GM04504 (cell line): ENCODE measurements around the gene DUS1L.
"Not testable (repeated sequence)": the region's sequence is repeated elsewhere in the genome, so short reads cannot be mapped to it uniquely, and the experiment has no call there.

Source experiments
- DNase-seq: peaks from one replicate; pipeline ENCODE4 v3.0.0-alpha.2; 2012; ENCODE audit warnings: low read depth

Gene DUS1L

DNA sequence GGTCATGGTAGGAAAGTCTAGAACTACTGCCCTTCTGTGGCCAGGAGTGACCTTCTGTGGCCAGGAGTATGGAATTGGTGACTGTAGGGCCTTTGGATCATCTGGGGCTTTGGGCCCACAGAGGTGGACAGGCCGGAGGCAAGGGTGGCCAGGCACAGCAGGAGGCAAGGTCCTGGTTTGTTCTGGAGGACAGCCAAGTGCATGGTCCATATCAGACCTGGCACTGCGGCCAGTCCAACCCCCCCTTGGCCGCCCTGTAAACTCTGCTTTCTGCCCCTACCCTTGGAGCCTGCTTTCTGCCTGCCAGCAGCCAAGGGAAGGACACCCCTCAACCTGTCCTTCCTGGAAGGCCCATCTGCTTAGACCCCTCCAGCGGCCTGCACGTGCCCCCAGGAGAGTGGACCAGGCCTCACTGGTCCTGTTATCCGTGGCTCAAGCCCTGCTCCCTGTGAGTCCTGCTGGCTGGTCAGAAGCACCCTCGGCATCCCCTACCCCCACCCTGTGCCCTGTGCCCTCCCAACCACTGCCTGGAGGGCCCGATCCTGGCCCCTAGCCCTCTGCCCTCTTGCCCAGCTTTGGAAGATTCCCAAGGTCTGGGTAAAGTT, 25.8 kb downstream of the DUS1L start:
- no peak for DNase-seq

DNA sequence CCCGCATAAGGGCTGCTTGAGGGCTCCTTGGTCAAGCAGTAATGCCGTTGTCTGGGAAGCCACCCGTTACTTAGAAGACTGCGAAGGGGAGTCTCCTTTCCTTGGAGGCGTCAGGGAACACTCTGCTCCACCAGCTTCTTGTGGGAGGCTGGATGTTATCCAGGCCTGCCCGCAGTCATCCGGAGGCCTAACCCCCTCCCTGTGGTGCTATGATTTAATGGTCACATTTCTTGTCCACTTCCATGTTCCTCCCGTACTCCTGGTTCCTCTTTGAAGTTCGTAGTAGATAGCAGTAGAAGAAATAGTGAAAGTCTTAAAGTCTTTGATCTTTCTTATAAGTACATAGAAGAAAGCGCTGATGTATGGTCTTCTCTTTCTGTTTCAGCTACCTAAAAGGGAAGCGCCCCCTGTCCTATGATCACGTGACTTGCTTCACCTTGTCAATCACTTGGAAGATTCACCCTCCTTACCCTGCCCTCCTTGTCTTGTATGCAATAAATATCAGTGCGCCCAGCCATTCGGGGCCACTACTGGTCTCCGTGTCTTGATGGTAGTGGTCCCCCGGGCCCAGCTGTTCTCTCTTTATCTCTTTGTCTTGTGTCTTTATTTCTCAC, 26.7 kb downstream of the DUS1L start:
- DNase-seq: not testable (repeated sequence)

DNA sequence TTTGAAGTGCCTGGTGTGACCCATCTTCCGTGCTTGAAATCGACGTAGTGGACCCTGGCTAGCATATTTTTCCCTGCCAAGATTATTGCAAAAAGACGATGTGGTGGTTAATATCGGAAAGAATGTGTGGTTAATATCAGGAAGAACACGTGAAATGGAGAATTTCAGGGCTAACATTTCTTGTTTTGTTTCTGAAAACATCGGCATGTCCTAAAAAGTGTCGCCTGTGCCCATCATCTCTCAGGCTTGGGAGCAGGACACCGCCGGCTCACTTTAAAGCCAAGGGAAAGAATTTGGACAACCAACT, 27.8 kb downstream of the DUS1L start:
- no peak for DNase-seq

DNA sequence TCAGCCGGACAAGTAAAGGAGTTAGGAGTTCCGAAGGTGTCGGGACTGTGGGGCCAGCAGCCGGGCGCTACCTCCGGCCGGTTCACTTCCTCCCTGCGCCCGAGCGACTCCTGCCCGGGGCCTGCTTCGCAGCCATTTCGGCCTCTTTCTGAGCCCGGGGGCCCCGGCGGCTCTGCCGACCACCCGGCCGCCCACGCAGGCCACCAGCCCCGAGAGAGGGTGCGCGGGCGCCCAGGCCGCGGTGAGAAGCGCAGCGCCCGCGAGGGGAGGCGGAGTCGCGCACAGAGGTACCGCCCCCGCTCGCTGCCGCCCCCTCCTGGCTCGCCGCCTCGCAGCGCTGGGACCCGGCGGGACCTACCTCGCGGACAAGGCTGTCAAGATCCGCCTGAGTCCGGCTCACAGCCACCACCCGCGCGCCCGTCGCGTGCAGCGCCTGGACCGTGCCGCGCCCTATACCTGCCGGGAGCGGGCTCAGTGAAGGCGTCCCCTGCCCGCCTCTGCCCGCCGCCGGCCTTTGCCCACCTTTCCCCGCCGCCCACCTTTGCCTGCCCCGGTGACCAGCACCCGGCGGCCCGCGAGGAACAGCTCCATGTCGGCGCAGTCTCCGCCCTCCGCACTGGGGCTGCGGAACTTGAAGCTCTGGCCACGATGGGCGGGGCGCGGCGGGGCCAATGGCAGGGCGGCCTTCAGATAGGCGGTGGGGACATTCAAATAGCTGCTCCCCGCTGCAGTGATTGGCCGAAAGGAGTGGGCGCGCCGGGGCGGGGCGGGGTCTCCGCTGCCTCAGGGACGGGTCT, 28.3 kb downstream of the DUS1L start, which contains the start of gene DCXR:
DCXR (minus strand) TSS at position 606 of the 797 bp plus-strand sequence; CDS start at position 591, 15 bp downstream.
- DNase-seq: peak; percentile 82

DNA sequence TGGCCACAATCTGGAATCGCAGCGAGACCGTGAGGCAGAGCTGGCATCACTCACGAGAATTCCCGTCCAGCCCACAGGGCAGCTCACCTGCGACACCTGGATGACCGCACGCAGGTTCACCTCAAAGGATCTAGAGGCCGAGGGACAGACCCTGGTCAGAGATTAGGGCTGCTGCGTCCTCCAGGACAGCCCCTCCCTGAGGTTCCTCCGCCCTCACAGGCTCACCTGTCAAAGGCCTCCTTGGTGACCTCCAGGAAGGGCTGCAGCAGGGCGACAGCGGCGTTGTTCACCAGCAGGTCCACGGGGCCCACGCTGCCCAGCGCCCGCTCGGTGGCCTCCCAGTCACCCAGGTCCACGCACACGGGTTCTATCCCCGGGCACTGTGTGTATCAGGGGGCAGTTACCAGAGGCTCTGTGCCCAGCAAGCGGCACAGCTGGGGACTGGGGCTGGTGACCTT, 28.9 kb downstream of the DUS1L start:
- no peak for DNase-seq

DNA sequence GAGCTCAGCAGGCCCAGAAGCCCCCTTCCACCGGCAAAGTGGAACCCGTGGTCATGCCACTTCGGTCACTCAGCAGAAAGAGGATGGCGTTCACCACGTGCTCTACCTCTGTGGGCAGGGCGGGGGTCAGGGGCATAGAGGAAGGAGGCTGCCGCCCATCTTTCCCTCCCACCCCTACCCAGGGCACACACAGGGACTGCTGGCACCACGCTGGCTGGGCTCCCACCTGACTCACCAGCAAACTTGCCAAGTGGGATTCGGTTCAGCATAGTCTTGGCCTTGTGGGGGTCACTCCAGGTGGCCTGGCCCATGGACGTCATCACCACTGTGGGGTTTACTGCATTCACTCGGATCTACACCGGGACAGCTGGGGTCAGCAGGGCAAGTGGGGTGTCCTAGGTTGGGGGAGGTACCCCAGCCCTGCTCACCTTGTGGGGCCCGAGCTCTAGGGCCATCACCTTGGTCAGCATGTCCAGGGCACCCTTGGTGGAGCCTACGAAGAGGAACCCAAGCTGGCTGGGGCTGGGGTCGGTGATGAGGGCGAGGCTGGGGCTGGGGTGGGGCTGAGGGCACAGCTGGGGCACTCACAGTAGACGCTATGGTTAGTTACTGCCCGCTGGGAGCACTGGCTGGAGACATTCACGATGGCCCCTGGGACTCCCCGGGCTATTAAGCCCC, 29.5 kb downstream of the DUS1L start:
- no peak for DNase-seq

DNA sequence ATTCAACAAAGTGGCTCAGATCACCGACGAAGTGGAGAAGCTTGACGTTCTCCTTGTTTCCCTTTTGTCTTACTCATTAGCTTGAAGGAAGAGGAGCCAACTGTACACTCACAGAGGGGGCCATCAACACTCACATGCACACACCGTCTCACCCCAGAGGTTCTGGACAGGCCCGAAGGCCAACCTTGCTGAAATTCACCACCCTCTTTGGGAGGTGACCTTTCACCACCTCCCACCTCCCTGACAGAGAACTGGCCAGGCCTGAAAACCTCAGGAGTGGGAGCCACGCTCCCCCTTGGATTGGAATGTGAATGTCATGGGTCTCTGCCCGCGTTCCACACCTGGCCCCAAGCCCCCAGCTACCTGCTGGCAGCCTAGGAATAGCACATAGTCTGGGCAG, 30.1 kb downstream of the DUS1L start:
- DNase-seq: no peak

DNA sequence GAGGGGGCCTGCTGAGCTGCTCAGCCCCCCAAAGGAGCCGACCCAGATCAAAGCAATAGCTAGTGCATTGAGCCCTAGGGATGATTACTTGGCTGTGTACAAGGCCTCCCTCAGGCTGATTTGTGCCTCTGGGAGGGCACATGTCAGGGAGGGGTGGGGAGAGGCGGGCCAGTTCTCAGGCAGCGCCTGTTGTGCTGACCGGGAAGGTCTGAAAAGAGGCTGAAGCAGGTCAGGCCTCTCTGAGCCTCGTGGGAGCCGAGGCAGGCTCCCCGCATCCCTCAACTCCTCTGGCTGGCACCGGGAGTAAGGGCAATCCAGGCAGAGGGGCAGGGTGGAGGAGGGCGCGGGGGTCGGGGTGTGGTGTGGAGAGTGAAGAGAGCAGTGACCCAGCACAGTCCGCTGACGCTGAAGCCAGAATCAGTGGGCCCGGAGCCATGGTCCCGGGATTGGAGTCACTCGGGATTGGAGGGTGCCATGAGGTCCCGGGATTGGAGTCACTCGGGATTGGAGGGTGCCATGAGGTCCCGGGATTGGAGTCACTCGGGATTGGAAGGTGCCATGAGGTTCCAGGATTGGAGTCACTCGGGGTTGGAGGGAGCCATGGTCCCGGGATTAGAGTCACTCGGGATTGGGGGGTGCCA, 31.1 kb downstream of the DUS1L start:
- DNase-seq: no peak

DNA sequence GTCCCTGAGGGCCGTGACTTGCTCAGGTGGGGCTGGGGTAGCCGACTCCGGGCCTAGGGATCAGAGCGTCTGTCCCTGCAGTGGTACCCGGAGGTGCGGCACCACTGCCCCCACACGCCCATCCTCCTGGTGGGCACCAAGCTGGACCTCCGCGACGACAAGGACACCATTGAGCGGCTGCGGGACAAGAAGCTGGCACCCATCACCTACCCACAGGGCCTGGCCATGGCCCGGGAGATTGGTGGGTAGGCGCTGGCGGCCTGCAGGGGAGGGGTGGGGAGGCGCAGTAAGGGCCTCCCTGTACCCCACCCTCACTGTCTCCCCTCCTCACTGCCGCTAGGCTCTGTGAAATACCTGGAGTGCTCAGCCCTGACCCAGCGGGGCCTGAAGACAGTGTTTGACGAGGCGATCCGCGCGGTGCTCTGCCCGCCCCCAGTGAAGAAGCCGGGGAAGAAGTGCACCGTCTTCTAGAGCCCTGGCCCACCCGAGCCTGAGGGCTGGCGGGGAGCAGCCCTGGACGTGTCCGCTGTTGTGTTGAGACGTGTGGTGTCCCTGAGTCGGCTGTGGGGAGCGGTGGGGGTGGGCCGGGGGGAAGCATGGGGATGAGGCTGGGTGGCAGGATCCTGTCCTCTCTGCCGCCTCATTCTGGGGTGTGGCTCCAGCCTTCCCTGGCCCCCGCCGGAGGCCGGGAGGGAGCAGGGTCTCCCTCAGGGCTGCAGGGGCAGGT, 32.1 kb downstream of the DUS1L start:
- DNase-seq: no peak

DNA sequence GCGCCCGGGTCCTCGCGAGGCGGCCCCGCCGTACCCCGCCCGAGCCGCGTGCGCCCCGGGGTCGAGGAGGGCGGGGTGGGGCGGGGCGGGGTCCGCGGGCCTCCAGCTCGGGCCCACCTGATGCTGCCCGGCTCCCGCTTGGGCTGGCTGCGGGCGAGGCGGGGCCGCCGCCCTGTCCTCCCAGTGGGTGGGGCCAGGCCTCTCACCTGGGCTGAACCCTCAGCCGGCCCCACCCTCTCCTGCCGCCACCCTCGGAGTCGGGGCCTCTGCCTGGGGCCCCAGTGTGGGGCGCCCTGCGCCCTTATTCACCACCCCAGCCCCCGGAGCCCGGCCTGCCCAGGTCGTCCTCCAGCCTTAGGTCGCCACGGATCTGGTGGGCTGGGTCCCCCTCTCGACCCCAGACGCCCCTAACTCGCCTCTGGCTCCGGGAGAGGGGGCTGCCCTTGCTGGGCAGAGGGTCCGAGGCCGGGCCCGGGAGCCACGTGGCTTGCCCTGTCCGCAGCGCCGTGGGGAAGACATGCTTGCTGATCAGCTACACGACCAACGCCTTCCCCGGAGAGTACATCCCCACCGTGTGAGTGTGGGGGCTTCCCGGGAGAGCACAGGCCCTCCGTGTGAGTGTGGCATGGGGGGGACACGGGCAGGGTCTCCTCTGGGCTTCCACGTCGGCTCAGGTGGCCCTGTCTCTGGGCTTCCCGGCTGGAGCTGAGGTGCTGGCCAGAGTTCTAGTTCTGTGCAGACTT, 33.5 kb downstream of the DUS1L start:
- DNase-seq: no peak

DNA sequence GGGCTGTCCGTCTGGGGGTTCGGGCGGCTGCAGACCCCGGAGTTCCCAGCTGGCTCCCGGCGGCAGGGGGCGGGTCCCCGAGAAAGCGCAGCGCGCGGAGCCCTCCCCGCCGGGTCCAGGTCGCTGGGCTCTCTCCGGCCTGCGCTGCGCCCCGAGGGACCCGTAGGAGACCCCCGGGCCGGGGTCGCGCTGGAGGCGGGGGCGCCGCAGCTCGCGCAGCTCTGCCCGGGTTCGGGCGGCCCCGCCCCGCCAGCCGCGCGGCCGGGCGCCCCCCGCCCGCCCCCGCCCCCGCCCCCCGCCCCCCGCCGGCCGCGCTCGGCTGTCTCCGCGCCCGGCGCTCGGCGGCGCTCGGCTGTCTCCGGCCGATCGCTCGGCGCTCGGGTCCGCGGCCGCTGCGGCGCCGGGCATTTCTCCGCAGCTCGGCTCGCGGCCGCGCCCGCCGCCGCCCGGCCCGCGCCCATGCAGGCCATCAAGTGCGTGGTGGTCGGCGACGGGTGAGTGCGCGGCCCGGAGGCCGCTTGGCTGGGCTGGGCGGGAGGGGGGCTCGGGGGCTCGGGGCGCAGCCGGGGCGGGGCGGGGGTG, 34.2 kb downstream of the DUS1L start, which contains the start of gene RAC3:
RAC3 (plus strand) TSS at position 376 of the 582 bp plus-strand sequence; CDS start at position 460, 84 bp downstream.
- DNase-seq: no peak

DNA sequence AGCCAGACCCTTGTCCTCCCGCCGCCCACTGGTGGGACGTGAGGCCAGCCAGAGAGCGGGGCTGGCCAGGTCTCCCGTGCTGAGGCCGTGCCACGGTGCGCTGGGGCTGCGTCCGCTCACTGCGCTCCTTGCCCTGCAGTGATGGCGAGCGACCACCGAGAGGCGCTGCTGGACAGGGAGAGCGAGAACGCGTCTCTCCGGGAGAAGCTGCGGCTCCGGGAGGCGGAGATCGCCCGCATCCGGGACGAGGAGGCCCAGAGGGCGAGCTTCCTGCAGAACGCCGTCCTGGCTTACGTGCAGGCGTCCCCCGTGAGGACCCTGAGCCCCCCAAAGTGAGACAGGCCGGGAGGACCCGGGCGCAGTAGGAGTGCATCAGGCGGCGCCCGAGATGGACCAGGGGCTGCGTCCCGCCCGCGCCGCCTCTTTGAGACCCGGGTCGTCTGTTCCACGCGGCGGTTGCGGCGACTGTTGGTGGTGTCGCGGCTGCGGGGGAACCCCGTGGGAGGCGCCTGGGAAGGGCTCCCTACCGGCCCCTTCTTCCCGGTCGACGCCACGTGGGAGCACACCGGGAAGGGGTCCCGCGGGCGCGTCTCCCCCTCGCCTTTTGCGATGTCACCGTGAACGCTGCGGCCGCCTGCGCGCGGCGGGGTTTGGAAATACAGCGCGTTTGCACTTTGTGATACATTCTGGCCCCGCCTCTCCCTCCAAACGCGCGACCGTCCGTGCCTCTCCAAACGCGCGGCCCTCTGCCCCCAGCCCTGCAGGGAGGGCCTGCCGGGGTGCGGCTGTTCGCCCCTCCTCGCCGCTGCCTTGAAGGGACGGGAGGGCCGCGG, 34.9 kb downstream of the DUS1L start:
- DNase-seq: peak; percentile 55

DNA sequence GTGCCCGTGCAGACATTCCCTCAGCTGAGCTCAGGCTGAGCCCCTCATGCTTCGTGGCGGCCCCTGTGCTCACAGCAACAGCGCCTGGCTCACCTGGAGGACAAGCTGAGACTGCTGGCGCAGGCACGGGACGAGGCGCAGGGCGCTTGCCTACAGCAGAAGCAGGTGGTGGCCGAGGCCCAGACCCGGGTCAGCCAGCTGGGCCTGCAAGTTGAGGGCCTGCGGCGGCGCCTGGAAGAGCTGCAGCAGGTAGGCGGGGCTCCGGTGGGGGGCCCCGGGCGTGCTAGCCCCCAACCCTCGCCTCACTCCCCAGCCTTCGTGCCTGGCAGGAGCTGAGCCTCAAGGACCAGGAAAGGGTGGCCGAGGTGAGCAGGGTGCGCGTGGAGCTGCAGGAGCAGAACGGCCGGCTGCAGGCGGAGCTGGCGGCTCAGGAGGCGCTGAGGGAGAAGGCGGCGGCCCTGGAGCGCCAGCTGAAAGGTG, 35.6 kb downstream of the DUS1L start:
- DNase-seq: no peak

DNA sequence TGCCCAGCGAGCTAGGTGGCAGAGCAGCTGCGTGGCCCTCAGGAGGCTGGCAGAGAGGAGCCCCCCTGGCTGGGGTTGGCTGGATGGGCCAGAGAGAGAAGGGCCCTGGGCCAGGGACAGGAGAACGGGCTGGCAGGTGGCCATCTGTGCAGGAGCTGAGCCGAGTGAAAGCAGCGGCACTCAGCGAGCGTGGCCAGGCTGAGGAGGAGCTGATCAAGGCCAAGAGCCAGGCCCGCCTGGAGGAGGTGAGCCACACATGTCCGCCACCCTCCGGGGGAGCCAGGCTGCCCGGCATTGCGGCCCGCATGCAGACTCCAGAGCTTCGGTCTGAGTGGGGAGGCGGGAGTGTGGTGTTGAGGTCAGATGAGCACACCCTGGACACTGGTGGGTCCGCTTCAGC, 36.2 kb downstream of the DUS1L start:
- DNase-seq: no peak

DNA sequence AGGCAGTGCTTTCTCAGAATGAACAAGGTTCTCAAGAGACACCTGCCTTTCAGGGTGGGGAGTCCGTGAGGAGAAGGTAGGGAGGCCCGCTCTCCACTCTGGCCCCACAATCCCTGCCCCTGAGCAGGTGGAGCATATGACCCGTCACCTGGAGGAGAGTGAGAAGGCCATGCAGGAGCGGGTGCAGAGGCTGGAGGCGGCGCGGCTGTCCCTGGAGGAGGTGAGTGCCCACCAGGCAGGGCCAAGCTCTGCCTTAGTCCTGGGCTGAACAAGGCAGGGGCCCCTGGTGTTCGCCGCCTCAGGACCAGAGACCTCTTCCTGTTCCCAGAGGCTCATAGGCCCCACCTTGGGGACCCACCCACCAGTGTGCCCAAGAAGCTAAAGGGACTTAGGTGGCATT, 36.6 kb downstream of the DUS1L start:
- no peak for DNase-seq

DNA sequence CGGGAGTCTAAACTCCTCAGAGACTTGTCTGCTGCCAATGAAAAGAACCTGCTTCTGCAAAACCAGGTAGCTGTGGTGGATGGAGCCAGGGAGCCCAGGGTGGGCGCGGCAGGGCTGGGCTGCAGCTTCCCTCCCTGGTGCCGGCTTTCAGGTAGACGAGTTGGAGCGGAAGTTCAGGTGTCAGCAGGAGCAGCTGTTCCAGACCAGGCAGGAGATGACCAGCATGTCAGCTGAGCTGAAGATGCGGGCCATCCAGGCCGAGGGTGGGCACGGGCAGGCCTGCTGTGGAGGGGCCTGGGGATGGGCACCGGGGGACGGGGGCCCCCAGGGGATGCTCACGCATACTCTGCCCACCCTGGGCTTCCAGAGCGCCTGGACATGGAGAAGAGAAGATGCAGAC, 37.4 kb downstream of the DUS1L start:
- DNase-seq: no peak

DNA sequence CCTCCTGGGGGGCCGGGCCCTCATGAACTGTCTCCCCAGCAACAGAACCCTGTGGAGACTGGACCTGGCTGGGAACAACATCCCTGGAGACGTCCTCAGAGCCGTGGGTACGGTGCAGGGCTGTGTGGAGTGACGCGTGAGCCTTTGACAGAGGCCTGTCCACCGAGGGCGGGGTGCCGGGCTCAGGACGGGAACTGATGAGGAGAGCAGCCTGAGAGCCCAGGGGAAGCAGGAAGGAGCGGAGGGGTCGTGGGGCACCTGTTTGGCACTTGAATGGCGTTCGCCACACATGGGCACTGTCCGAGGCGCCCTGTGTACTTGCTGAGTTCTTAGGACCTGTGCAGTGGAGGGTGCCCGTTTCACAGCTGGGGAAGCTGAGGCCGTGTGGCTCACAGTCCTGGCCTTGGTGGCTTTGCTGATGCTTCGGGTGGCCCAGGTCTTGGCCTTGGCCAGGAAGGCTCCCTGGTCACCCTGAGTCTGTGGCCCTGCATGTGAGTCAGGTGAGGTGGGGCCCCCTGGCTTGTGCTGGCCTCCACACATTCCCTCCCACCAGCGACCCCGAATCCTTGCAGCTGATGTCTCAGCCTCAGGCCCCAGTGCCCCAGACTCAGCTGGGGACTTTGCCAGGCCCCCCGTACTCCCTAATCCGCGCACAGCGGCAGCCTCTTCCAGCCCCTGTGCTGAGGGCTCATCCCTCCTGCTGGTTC, 40.0 kb downstream of the DUS1L start:
- DNase-seq: no peak

DNA sequence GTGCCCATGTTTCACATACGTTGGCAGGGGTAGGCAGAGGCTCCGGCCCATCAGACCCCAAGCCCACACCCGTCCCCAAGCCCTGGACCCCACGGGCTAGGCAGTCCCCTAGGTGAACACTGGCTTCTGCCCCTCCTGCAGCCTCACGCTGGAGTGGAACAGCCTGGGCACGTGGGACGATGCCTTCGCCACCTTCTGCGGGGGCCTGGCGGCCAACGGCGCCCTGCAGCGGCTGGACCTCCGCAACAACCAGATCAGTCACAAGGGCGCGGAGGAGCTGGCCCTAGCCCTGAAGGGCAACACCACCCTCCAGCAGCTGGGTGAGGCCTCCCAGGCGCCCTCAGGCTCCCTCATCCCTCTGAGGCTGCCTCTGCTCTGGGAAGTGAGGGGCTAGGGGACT, 40.7 kb downstream of the DUS1L start:
- DNase-seq: no peak
